Tibial nerve (tissue), 4 donors: Measurements from ENCODE around the gene LRRC4C.

Source experiments
- EP300 ChIP-seq, 2 donors: sonication (generic); formaldehyde crosslinking; IDR thresholded peaks; one replicate each; pipeline ENCODE4 v1.6.1; 2017; ENCODE audit warnings: antibody characterized with exemption in 2 of 2, mild to moderate bottlenecking in 1 of 2
- POLR2A ChIP-seq, 2 donors: fragments of 450-650 bp; IDR thresholded peaks; one replicate each; pipeline ENCODE4 v1.6.1; 2017; ENCODE audit warnings: antibody characterized with exemption in 2 of 2, mild to moderate bottlenecking in 2 of 2, moderate library complexity in 2 of 2
- TF ChIP-seq, protein P1 (sequence below), 5 experiments: fragments of 200-600 bp in 3 of 5; fragments of 450-650 bp in 2 of 5; sonication (generic) in 3 of 5; IDR thresholded peaks; one replicate each; pipeline ENCODE4 v1.5.1; 2016 to 2019; ENCODE audit warnings: antibody characterized with exemption in 5 of 5, mild to moderate bottlenecking in 3 of 5, moderate library complexity in 2 of 5

DNA sequence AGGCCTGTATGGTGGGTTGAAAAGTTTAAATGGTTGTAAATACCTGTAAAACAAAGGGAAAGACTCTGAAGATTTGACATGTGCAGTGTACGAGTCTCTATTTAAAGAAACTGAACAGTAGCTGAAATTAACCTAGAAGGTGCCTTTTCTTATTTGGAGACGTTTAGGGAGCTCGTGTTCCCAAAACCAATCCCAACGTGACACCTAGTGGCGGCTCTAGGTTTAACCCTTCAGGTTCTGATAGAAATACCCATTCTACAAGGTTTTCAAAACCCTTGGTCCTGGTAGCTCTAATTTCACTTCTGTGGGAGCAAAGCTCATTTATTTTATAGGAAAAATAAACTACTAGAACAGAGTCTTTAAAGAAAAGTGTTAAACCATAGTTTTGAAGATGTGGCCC, 258.3 kb downstream of the LRRC4C start:
- TF ChIP-seq, protein P1, sequence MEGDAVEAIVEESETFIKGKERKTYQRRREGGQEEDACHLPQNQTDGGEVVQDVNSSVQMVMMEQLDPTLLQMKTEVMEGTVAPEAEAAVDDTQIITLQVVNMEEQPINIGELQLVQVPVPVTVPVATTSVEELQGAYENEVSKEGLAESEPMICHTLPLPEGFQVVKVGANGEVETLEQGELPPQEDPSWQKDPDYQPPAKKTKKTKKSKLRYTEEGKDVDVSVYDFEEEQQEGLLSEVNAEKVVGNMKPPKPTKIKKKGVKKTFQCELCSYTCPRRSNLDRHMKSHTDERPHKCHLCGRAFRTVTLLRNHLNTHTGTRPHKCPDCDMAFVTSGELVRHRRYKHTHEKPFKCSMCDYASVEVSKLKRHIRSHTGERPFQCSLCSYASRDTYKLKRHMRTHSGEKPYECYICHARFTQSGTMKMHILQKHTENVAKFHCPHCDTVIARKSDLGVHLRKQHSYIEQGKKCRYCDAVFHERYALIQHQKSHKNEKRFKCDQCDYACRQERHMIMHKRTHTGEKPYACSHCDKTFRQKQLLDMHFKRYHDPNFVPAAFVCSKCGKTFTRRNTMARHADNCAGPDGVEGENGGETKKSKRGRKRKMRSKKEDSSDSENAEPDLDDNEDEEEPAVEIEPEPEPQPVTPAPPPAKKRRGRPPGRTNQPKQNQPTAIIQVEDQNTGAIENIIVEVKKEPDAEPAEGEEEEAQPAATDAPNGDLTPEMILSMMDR (IDR thresholded peaks at IDR 0.05): no peak
- no peak for TF ChIP-seq POLR2A (IDR thresholded peaks at IDR 0.05)
- no peak for TF ChIP-seq EP300 (IDR thresholded peaks at IDR 0.05)
